Stimulated activated CD4-positive, alpha-beta T cell treated with anti-CD3 and anti-CD28 coated beads, Interleukin-12 subunit alpha, Interleukin-12 subunit beta, amount 100 ng/mL, for 4 hours (primary cell): ENCODE measurements around the gene SH3RF3.
"Not testable (repeated sequence)": the region's sequence is repeated elsewhere in the genome, so short reads cannot be mapped to it uniquely, and the experiment has no call there.

Experiments
- DNase-seq: peaks from one replicate; pipeline ENCODE4 v3.0.0-alpha.2; 2020

Gene SH3RF3

GRCh38 chr2:109128616-109129355 is at the start of gene SH3RF3:
Gene SH3RF3, plus strand, starts transcription at chr2:109129205.
- DNase-seq, result peak; percentile 25

DNA sequence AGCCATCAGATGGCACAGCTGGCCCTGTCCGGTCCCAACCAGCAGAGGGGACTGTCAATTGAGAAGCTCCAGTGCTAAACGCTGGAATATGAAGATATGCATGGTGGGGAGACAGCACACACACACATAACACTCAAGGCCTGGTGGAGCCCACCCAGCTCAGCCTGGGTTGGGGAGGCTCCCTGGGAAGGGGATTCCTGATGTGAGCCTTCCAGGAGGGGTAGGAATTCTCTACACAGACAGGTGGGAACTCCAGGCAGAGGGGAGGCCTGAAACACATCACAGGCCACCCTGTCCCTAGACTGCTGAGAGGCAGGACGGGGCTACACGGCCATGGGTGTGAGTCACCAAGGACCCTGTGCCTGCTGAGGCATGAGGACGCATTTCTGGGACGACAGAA is 49.4 kb upstream of the SH3RF3 start:
- DNase-seq, result no peak

DNA sequence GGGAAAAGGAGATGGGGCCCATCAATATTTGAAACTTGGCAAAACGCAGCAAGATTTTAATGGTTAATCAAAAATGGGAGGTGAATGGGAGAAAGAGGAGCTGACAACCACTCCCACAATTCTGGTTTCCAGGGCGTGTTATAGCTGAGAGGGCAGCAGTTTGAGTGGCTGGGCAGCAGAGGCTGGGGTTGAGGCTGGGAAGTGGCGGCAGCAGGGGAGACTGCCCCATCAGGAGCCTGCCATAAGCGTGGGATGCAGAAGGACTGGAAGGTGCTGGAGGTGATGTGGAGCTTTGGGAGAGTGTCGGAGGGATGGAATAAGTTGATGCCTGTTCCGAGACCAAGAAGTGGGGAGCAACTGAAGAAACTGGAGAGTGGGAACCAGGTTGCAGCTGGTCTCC is 48.9 kb upstream of the SH3RF3 start:
- no peak for DNase-seq

DNA sequence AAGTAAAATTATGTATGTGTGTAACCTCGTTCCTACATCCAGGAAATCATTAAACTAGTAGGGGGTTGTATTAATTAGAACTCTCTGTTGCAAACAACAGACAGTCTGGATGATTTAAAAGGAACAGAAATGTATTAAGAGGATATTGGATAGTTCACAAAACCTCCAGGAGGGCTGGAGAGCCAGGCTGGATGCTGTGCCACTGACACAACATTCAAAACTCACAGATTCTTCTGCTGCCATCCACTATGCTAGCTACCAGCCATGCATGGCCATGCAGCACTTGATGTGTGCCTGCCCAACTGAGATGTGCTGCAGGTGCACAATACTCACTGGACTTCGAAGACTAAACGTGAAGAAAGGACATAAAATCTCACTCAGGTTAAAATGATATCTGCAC is 48.2 kb upstream of the SH3RF3 start:
- DNase-seq, result no peak

GRCh38 chr2:109081374-109081773 is 47.6 kb upstream of the SH3RF3 start:
- DNase-seq, result no peak

DNA sequence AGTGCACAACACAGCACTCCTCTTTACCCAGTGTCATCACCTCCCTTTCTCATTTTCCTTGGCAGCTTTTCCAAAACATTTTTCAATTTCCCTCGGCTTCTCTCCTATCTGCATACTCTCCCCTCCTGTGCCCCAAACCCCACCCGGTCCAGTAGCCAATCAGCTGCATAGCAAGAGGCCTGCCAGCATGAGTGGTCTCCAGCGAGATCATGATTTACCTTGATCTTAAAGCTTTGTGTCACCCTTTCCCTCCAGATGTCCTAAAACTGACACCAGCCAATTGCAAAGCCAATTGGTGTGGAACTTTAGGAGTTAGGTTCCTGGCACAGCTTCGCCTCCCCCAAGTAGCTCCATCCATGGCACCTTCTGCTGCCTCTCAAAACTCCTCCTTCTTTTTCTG is 45.2 kb upstream of the SH3RF3 start:
- DNase-seq, result no peak

- no peak for DNase-seq
Measured at GRCh38 chr2:109084341-109084740, 44.7 kb upstream of the SH3RF3 start.

GRCh38 chr2:109085912-109086742 is 42.9 kb upstream of the SH3RF3 start:
- DNase-seq, result no peak

GRCh38 chr2:109086743-109087020 is 42.3 kb upstream of the SH3RF3 start:
- no peak for DNase-seq

- no peak for DNase-seq
Measured at GRCh38 chr2:109087055-109087663, 41.8 kb upstream of the SH3RF3 start.

DNA sequence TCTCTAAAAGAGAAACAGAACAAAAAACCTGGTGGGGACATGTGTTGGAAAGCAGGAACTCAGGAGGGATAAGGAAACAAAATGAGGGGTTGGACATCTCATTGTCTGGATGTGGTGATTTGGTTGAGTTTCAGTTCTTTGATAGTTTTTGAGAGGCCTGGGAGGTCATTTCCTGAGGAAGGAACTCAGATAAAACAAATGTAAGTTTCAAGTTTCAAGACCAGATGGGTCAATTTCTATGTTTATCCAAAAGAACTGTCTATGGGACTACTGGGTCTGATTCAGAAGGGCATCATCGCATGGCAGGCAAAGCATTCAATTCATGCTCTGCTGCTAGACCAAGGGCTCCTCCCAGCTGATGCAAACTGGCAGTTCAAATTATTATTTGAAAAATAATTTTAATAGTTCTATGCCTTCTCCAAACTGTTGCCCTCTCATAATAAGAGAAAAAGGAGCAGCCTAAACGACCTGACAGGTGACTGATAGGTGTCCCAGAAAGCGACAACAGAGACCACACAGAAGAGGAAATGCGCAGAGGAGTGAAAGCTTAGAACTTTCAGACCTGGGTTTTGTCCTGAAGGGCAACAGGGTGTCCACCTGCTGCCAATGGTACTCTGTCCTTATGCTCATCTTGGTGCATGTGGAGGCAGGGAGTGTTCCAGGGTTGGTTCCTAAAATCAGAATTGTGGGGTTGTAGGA is 39.3 kb upstream of the SH3RF3 start:
- DNase-seq, result no peak

DNA sequence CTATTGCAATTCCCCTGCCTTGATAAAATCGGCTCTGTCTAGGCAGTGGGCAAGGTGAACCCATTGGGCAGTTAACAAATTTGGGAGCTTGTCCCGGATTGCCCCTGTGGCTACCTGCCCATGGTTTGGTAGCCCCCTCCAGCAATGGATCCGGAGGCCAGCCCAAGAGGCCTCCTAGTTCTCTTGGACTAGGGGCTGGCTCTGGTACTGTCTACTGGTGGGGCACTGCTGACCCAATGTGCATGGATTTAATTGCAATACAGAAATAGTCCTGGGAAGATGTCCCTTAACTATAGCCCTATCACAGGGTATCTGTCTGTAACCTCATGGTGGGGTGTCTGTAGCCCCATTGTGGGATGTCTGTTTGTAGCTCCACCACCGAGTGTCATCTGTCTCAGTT is 37.5 kb upstream of the SH3RF3 start:
- DNase-seq, result no peak

DNA sequence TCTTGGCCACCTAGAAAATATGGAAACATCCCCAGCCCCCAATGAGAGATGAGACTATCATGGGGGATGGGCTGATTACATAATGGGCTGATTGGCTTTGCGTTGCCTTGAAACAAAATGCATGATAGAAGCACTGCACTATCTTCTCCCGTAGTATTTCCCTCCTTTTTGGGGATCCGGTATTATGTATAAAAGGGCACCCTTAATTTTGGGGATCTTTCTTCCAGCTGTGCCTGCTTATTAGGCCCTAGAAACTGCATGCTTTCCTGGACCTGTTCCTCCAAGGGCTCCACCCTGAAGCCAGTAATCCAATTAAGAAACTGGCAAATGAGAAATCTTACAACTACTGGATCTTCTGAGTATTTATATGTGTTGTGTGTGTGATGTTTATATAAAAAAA is 34.9 kb upstream of the SH3RF3 start:
- no peak for DNase-seq

DNA sequence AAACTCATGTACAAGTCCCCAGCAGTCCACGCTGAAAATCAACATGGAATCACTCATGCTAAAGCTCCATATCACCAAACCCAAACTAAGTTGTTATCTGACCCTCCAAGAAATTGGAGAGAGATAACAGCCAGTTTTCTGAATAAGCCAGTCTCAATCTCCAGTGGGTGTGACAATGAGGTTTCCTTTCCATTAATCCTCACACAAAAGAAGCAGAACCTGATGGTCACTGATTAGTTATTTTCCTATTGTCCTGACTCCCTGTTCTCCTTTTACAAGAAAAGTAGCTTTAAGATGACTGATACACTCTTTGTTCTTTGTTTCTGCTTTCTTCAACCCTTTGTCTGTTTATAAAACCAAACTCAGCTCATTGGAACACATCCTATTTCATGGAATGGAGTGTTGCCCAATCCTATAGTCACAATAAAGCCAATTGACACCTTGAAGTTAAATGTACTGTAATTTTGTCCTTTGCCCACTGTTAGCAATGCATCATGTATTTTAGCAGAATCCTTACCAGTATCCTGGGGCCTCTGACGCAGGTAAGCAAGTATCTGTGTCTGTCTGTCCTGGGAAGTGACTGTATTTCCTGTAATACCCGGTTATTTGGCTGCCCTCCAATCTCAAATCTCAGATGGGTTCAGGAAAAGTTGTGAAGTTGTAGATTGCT is 30.6 kb upstream of the SH3RF3 start:
- no peak for DNase-seq

DNA sequence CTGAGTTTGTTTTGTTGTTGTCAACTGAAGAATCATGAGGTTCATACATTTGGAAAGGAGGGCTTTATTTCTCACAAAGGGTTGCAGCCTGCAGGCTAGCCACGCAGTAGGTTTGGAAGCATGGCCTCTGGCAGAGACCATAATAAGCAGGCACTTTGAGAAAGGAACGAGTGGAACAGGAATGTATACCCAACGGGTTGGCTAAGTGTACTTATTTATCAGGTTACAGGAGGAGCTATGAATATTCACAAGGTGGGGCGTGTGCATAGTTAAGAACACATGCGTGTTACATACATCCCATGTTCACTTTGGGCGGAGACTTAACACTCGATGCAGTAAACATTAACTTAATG is 30.1 kb upstream of the SH3RF3 start:
- DNase-seq, result no peak

GRCh38 chr2:109102588-109103233 is 26.3 kb upstream of the SH3RF3 start:
- no peak for DNase-seq

DNA sequence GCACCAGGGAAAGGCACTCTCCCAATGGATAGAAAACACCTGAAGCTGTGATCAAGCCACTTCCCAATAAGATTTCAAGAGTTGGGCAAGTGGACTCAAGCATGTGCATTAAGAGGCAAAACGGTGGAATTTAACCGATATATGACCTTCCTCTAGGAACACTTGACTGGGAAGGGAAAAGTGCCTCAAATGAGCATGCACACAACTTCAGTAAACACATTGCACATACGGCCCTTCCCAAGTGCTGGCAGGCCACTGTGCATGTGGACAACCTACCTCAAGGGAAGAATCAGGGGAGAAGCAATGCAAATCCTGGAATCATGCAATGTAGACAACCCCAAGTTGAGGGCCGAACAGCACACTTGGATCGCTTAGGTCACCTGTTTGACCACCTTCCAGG is 23.9 kb upstream of the SH3RF3 start:
- no peak for DNase-seq

DNA sequence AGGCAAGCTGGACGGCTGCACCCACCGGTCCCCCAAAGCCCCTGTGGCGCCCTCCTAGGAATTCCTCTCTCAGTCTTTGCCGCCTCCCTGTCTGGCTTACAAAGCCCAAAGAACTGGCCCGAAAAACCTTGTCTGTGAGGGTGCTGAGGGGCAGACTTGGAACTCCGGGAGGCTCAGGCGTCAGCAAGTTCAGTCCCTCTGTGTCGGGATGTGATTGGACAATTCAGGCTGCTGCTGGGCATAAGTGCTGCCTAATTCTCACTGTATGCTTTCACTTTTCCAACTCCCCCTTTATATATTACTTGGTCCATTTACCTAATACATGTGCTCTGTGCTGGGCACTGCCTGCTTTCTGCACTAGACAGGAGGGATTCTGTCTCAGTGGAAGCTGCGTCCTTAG is 20.3 kb upstream of the SH3RF3 start:
- no peak for DNase-seq

DNA sequence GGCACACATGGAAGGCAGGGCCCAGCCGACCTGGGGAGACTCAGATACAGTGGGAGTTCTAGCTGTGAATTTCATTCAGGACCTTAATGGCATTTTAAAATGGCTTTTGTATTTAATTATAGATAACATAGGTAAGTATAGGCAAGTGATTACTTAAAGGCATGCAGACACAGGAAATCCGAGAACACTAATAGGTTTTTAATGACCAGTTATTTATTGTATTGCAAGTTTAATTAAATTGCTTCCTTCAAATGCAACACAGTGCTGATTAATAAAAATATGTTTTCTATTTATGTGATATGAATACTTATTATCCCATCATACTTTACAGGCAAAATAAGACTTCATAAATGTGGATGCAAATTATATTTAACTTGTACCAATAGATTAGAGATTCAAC is 19.7 kb upstream of the SH3RF3 start:
- no peak for DNase-seq

DNA sequence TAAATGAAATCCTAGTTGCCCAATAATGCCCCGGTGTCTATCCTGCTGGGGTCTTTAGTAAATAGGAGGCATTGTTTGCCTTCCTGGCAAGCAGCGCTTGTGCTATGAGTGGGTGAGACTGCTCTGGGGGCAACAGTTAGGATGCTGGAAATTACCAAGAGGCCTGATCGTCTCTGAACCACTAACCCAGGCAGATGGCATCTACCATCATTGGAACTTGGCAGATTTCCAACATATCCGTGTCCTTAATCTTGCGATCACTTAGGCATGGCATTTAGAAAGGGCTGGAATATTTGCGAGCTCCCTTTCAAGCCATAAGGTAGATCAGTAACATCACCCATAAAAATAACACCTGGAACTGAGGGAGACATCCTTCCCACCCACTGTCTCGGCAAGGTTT is 18.8 kb upstream of the SH3RF3 start:
- no peak for DNase-seq

- not testable (repeated sequence) for DNase-seq
Measured at GRCh38 chr2:109117181-109117580, 11.8 kb upstream of the SH3RF3 start.

- no peak for DNase-seq
Measured at GRCh38 chr2:109117780-109118179, 11.2 kb upstream of the SH3RF3 start.

DNA sequence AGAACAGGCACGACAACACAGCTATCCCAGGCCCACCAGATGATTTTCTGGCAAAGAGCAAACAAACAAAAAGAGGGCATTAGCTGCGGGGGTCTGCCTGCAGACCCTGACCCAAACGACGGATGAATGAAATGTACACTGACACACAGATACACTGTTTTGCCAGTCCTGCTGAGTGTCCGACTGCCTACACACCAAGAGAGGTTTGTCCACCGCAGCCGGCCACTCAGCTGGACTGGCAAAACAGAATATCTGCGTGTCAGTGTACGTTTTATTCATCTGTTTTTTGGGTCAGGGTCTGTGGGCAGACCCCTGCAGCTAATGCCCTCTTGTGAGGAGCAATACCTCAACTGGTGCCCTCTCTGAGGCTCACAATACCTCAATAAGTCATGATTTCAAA is 10.7 kb upstream of the SH3RF3 start:
- no peak for DNase-seq
